GM21786 (cell line): Measurements from ENCODE around the gene SRC.

Experiments used
- ATAC-seq: cut with Tn5 transposase; IDR thresholded peaks from one replicate; pipeline ENCODE4 v1.9.1; 2021; ENCODE audit not compliant: unreplicated experiment

Gene SRC

DNA sequence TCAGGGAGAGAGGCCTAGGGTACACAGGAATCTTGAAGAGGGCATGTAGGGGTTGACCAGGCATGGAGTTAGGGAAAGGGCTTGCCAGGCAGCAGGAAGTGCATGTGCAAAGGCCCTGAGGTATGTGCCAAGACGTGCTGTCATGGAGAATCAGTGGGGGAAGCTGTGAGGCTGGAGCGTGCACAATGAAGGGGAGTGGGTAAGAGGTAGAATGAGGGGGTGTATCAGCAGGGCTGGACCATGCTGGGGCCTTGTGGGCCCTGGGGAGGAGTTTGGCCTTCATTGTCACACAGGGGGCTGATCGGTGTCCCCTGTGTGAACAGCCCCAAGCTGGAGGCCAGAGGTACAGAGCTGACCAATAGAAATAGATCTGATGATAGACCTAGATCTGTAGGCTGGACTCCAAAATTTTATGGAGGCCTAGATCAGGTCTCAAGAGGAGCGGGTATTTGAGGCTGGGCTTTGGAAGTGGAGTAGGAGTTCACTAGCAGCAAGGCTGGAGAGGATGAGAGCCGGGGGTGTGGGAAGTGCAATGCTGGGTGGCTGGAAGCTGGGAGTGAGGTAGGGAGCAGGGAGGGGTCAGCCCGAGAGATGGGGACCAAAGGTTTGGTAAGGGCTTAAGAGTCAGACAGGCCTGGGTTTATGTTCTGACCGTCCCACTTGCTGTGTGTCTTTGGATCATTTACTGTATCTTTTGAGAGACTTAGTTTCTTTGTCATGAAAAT lies 3.0 kb downstream of the SRC start:
- ATAC-seq = no peak

GRCh38 chr20:37349517-37350491 lies 3.9 kb downstream of the SRC start:
- ATAC-seq = no peak

- no peak for ATAC-seq
These were observed 5.0 kb downstream of the SRC start for GRCh38 chr20:37350649-37351574.

GRCh38 chr20:37351689-37352607 lies 6.0 kb downstream of the SRC start:
- ATAC-seq = no peak

DNA sequence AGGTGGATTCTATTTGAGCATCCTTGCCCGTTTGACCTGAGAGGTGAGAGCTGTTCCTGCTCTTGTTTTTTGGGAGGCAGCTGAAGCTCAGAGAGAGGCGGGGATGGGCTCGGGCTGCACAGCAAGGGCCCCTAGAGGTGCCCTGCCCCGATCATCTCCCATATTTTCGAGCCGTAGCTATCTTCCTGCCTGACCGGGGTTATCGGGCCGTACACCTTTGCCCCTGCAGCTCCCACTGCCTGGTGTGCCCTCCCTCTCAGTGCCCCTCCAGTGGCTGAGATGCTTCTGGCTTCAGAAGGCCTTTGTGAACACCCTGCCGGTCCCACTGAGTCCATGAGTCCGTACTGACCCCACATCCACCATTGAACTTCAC lies 6.7 kb downstream of the SRC start:
- ATAC-seq = no peak

GRCh38 chr20:37353285-37353849 lies 7.4 kb downstream of the SRC start:
- no peak for ATAC-seq

DNA sequence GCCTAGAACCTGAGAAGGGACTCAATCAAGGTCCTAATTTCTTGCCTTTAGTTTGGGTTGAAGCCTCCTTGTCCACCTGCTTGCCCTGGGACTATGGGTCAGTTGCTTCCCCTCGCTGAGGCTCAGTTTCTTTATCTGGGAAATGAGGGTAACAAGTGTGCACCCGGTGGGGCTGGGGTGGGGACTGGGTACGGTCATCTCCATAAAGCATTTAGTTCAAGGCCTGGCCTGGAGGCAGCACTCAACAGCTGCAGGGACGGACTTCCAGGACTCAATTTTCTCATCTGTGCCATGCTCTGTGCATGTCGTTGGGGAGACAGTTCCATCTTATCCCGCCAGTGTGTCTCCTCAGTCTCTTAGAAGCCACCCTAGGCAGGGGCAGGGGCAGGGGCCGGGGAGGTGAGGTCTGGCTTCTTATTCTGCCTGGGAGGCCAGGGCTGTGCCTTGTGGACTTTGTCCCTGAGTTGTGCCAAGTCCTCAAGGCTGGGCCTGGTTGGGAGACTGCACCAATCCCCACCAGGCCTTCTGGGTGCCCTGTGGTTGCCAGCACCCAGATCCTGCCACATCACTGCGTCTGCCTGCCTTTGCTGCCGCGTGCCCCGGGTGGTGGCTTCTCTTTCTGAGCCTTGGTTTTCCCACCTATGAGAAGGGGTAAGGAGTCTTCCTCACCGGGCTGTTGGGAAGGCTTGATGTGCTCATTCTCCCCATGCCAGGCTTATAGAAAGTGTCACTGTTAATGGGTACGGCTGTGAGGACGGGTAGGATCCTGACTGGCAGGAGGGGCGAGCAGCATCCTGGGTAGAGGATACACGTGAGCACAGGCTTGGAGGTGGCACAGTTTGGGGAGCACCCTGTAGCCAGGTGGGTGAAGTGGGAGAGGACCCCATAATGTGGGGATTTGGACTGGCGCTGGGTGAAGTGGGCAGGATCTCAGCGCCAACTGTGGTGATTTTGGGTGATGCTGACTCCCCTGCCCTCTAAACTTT lies 8.6 kb downstream of the SRC start:
- ATAC-seq = no peak

GRCh38 chr20:37355252-37356180 lies 9.6 kb downstream of the SRC start:
- no peak for ATAC-seq

DNA sequence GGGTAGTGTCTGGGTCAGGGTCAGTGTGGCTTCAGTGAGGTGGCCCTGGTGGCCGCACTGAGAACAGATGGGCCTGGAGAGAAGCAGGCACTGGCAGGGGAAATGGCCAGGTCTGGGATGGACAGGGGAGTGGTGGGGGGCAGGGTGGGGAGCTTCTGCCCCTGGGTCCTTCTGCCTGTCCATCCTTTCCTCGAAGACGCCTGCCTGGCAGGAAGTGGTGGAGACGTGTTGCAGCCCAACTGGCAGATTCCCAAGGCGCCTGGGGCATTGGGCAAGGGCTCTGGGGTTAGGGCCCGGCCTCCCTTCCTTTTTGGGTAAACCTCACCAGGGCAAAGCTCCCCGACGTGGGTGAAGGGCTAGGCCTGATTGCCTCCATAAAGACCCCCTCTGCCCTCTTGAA lies 10.4 kb downstream of the SRC start:
- ATAC-seq = no peak

DNA sequence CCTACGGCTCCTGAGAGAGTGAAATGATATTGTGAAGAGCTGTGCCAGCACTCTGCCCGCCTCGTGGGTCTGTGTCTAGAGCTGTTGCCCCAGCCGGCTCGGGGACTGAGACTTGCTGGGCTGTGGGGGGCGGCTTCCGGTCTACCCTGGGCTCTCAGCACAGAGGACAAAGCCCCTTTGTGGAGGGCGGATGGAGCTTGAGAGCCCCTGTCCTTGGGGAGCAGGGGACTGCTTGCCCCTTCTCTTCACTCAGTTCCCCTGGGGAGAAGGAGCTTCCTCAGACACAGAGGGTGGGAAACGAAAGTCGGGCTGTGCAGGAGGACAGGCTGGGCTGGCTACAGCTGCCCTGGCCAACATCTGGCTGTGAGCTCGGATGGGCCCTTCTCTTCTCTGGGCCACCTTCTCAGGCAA lies 11.0 kb downstream of the SRC start:
- no peak for ATAC-seq

DNA sequence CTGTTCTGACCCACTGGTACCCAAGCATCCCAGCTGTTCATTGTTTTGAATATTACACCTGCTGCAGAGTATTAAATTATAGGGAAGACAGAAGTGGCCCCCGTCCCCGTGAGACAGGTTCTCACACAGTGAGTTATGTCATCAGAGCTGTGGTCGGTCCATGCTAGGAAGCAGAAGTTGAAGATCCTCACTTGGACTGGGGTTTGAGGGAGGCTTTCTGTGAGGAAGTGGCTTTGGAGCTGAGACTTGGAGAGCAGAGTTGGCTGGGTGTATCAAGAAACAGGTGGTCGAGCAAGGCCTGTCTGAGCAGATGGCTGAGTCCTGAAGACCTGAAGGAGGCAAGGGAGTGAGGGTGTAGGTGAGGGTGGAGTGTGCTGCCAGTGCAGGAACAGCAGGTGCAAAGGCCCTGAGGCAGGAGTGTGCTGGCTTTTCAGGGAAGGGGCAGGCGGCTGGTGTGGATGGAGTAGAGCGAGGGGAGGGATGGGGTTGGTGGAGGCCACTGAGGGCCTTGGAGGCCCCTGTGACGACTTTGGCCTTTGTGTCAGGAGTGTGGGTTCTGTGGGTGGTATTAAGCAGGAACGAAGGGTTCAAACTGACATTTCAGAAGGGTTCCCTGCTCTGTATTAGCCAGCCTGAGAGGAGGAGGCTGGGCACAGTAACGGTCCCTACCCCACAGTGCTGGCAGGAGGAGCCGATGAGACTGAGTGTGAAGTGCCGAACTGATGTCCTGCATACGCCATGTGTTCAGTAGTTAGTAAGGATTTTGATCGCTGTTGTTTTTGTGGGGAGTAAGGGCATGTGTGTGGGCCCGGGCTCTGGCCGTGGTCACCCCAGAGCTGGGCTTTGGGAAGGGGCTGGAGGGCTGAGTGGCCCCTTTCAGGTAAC lies 11.8 kb downstream of the SRC start:
- no peak for ATAC-seq

- no peak for ATAC-seq
These were observed 12.6 kb downstream of the SRC start for GRCh38 chr20:37358366-37359150.

DNA sequence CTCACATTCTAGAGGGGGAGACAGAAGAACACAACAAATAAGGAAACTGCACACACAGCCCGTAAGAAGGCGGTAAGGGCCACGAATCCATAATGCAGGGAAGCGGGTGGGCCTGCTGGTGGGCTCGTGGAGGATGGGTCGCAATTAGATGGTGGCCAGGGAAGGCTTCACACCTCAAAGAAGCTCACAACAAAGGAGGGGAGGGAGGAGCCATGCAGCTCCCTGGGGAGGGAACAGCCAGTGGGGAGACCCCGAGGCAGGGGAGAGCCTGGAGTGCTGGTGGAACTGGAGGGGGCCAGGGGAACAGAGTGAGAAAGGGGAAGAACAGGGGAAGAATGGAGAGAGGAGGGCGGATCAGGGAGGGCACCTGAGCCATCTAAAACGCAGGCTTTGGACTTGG lies 13.4 kb downstream of the SRC start:
- ATAC-seq = no peak

DNA sequence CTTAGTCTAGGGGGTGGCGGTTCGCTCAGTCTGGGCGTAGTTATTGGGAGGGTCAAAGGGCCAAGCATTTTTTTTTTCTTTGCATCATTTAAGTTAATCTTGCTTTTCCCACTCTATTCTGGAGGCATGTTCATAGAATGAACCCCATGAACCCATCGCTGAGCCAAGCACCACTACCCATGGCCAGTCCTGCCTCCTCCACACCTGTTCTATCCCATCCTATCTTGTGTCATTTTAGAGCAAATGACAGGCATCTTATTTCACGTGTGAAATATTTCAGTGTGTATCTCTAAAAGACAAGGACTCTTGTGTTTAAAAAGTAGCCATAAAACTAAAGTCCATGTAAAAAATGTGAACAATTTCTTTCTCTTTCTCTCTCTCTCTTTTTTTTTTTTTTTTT lies 13.9 kb downstream of the SRC start:
- ATAC-seq = no peak

DNA sequence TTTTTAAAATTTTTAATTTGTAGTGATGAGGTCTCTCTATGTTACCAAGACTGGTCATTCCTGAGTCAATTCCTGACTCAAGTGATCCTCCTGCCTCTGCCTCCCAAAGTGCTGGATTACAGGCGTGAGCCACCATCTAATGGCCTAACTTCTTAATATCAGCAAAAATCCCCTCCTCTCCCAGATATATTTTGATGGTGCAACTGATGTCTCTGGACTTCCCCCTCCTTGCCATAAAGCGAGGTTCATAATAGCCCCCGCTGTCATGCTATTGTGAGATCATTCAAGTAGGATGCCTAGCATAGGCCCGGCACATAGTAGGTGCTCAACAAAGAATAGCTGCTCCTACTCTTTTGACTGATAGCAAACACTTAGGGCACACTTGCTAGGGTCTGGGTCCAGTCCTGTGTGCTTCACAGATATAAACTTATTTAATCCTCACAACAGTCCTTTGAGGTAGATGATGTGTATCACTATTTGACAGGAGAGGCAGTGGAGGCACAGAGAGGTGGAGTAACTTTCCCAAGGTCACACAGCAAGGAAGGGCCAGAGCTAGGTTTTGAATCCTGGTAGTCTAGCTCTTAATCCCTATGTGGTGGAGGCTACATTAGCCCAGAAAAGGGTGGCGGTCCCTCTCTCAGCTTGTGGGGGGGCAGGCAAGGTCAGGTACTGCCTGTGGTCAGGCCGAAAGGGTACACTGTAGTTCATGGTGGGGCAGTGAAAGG lies 14.6 kb downstream of the SRC start:
- no peak for ATAC-seq
